ENCODE measurements around the gene DMWD. TPM values are rescaled to one million over a fixed set of nuclear protein-coding genes. Genes with fewer than 3 reads are reported as not detected.

The DMWD gene
- total RNA-seq, 3 donors from 2014 or later (not counting 1 experiment from before 2014, with no cell fraction given) = 66.2 to 82.1 (median 66.3) TPM

- Histone ChIP-seq H3K9me3 (ENCODE audit: control insufficient read depth, insufficient read depth, low read length) (no peaks in the 10 kb centered on the region), H3K27ac (ENCODE audit: low read length) (no peak overlapping the region), H3K27me3 (ENCODE audit: control insufficient read depth, insufficient read depth, low read length) (no peaks in the 10 kb centered on the region), H3K36me3 (ENCODE audit: control insufficient read depth, insufficient read depth, low read length) (peaks cover 82% of the 10 kb centered on the region), H3K4me1 (ENCODE audit: control insufficient read depth, insufficient read depth, low read length) (no peaks in the 10 kb centered on the region), H3K4me3 (ENCODE audit: low read length) (no peak overlapping the region)
- H3K27ac Mint-ChIP-seq = no peak overlapping the region
- H3K9me3 Mint-ChIP-seq = no peaks in the 10 kb centered on the region
- ATAC-seq = no peak
- intact Hi-C loops (cut with micrococcal nuclease) = no loop called here
- WGBS (ENCODE audit: insufficient coverage) = 86% methylated on average over 22 of the region's 22 CpGs
- no peak overlapping the region for H3K4me3 Mint-ChIP-seq
- no peak for DNase-seq
- no peaks in the 10 kb centered on the region for H3K27me3 Mint-ChIP-seq (ENCODE audit: low read depth in 2 of 2)
- H3K4me1 Mint-ChIP-seq = no peaks in the 10 kb centered on the region
- TF ChIP-seq, protein P1, sequence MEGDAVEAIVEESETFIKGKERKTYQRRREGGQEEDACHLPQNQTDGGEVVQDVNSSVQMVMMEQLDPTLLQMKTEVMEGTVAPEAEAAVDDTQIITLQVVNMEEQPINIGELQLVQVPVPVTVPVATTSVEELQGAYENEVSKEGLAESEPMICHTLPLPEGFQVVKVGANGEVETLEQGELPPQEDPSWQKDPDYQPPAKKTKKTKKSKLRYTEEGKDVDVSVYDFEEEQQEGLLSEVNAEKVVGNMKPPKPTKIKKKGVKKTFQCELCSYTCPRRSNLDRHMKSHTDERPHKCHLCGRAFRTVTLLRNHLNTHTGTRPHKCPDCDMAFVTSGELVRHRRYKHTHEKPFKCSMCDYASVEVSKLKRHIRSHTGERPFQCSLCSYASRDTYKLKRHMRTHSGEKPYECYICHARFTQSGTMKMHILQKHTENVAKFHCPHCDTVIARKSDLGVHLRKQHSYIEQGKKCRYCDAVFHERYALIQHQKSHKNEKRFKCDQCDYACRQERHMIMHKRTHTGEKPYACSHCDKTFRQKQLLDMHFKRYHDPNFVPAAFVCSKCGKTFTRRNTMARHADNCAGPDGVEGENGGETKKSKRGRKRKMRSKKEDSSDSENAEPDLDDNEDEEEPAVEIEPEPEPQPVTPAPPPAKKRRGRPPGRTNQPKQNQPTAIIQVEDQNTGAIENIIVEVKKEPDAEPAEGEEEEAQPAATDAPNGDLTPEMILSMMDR (IDR thresholded peaks at IDR 0.05) = no peak
- no peaks in the 10 kb centered on the region for H3K36me3 Mint-ChIP-seq
These were observed 33.6 kb upstream of the DMWD start for GRCh38 chr19:45825917-45826893.

DNA sequence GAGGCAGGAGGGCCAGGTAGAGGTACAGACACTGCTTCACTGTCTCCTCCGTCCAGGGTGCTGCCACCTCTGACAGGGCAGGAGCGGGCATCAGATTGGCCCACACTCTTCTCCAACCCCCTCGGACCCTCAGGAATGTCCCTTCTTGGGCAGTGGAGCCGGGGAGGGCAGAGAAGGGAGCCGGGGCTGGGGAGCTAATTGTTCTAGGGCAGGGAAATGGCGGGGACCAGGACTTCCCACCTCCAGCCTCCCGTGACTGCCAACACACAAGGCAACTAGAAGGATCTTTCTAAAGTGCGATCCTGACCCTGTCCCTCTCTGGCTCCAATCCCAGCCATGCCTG, 32.6 kb upstream of the DMWD start:
- Histone ChIP-seq H3K4me1 (ENCODE audit: control insufficient read depth, insufficient read depth, low read length) (no peaks in the 10 kb centered on the region), H3K9me3 (ENCODE audit: control insufficient read depth, insufficient read depth, low read length) (no peaks in the 10 kb centered on the region), H3K4me3 (ENCODE audit: low read length) (no peak overlapping the region), H3K27me3 (ENCODE audit: control insufficient read depth, insufficient read depth, low read length) (no peaks in the 10 kb centered on the region), H3K27ac (ENCODE audit: low read length) (no peak overlapping the region), H3K36me3 (ENCODE audit: control insufficient read depth, insufficient read depth, low read length) (peaks cover 80% of the 10 kb centered on the region)
- WGBS (ENCODE audit: insufficient coverage) = 97% methylated on average over 7 of the region's 8 CpGs
- Mint-ChIP-seq H3K27ac (no peak overlapping the region), H3K36me3 (no peaks in the 10 kb centered on the region), H3K4me1 (no peaks in the 10 kb centered on the region), H3K27me3 (ENCODE audit: low read depth in 2 of 2) (no peaks in the 10 kb centered on the region), H3K9me3 (no peaks in the 10 kb centered on the region), H3K4me3 (no peak overlapping the region)
- intact Hi-C loops (cut with micrococcal nuclease) = no loop called here
- TF ChIP-seq, protein P1 (IDR thresholded peaks at IDR 0.05) = no peak
- no peak for DNase-seq
- ATAC-seq = no peak

- Mint-ChIP-seq H3K27ac (no peak overlapping the region), H3K27me3 (ENCODE audit: low read depth in 2 of 2) (no peaks in the 10 kb centered on the region), H3K4me3 (no peak overlapping the region), H3K4me1 (no peaks in the 10 kb centered on the region), H3K9me3 (no peaks in the 10 kb centered on the region), H3K36me3 (no peaks in the 10 kb centered on the region)
- intact Hi-C loops (cut with micrococcal nuclease) = no loop called here
- Histone ChIP-seq H3K4me3 (ENCODE audit: low read length) (no peak overlapping the region), H3K36me3 (ENCODE audit: control insufficient read depth, insufficient read depth, low read length) (peaks cover 76% of the 10 kb centered on the region), H3K27me3 (ENCODE audit: control insufficient read depth, insufficient read depth, low read length) (no peaks in the 10 kb centered on the region), H3K27ac (ENCODE audit: low read length) (no peak overlapping the region), H3K9me3 (ENCODE audit: control insufficient read depth, insufficient read depth, low read length) (no peaks in the 10 kb centered on the region), H3K4me1 (ENCODE audit: control insufficient read depth, insufficient read depth, low read length) (no peaks in the 10 kb centered on the region)
- ATAC-seq = no peak
- TF ChIP-seq, protein P1 (IDR thresholded peaks at IDR 0.05) = no peak
- DNase-seq = no peak
- WGBS (ENCODE audit: insufficient coverage) = 94% methylated on average over 26 of the region's 26 CpGs
These were observed 32.1 kb upstream of the DMWD start for GRCh38 chr19:45824531-45825262.

All from natural killer cell (primary cell).